Hematopoietic multipotent progenitor cell treated with erythropoietin and hydrocortisone succinate and interleukin-3 and kit ligand, for 8 days (in vitro differentiated cells): Measurements from ENCODE around the gene KCTD15.

Source experiments
- DNase-seq: peaks from one replicate; pipeline ENCODE4 v3.0.0-alpha.2; 2015

Gene KCTD15

GRCh38 chr19:33798681-33799111 is 2.0 kb downstream of the KCTD15 start:
- DNase-seq: no peak

GRCh38 chr19:33799476-33799875 is 2.8 kb downstream of the KCTD15 start:
- DNase-seq: no peak

- no peak for DNase-seq
These were observed 3.5 kb downstream of the KCTD15 start for GRCh38 chr19:33800012-33800680.

GRCh38 chr19:33801411-33801810 is 4.7 kb downstream of the KCTD15 start:
- DNase-seq: no peak

- no peak for DNase-seq
These were observed 5.3 kb downstream of the KCTD15 start for GRCh38 chr19:33802001-33802400.

GRCh38 chr19:33802801-33803200 is 6.1 kb downstream of the KCTD15 start:
- DNase-seq: no peak

GRCh38 chr19:33803383-33803782 is 6.7 kb downstream of the KCTD15 start:
- DNase-seq: no peak

GRCh38 chr19:33804021-33804799 is 7.5 kb downstream of the KCTD15 start:
- no peak for DNase-seq

GRCh38 chr19:33805313-33805712 is 8.6 kb downstream of the KCTD15 start:
- no peak for DNase-seq

- no peak for DNase-seq
These were observed 9.3 kb downstream of the KCTD15 start for GRCh38 chr19:33805840-33806433.

- no peak for DNase-seq
These were observed 9.8 kb downstream of the KCTD15 start for GRCh38 chr19:33806434-33806881.

GRCh38 chr19:33808399-33808798 is 11.7 kb downstream of the KCTD15 start:
- no peak for DNase-seq

- DNase-seq: no peak
These were observed 13.3 kb downstream of the KCTD15 start for GRCh38 chr19:33809960-33810359.

- no peak for DNase-seq
These were observed 14.2 kb downstream of the KCTD15 start for GRCh38 chr19:33810821-33811220.

GRCh38 chr19:33811246-33811645 is 14.6 kb downstream of the KCTD15 start:
- no peak for DNase-seq

- no peak for DNase-seq
These were observed 15.2 kb downstream of the KCTD15 start for GRCh38 chr19:33811736-33812387.

- DNase-seq: no peak
These were observed 16.0 kb downstream of the KCTD15 start for GRCh38 chr19:33812388-33813330.

- no peak for DNase-seq
These were observed 16.9 kb downstream of the KCTD15 start for GRCh38 chr19:33813391-33814101.

- no peak for DNase-seq
These were observed 17.8 kb downstream of the KCTD15 start for GRCh38 chr19:33814181-33815165.
